ENCODE data around the gene MTMR11. TPM values are rescaled to one million over a fixed set of nuclear protein-coding genes. Genes with fewer than 3 reads are reported as not detected.
A peak's percentile ranks its signal among the peaks of the same experiment; 100 is the strongest.

Gene MTMR11
- total and polyA plus RNA-seq, 2 experiments from 2014 or later, result 2.4 to 3.6 TPM

DNA sequence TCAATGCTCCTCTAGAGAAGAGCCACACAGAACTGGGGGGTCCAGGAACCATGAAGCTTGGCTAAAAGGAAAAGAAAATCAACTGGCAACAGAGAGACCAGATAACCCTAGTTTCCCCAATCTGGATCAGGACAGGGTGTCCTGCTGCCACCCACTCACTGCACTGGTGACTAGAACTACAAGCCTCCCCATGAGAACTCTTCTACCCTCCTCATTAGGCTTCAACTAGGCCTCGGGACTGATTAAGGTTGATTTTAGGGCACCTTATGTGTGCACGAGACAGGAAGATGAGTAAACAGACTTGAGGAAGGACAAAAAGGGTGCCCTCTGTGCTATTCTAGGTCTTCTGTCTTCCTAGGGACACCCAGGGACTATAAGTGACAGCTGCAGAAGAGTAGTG, 6.8 kb downstream of the MTMR11 start (continued):
- TF ChIP-seq, protein P1, sequence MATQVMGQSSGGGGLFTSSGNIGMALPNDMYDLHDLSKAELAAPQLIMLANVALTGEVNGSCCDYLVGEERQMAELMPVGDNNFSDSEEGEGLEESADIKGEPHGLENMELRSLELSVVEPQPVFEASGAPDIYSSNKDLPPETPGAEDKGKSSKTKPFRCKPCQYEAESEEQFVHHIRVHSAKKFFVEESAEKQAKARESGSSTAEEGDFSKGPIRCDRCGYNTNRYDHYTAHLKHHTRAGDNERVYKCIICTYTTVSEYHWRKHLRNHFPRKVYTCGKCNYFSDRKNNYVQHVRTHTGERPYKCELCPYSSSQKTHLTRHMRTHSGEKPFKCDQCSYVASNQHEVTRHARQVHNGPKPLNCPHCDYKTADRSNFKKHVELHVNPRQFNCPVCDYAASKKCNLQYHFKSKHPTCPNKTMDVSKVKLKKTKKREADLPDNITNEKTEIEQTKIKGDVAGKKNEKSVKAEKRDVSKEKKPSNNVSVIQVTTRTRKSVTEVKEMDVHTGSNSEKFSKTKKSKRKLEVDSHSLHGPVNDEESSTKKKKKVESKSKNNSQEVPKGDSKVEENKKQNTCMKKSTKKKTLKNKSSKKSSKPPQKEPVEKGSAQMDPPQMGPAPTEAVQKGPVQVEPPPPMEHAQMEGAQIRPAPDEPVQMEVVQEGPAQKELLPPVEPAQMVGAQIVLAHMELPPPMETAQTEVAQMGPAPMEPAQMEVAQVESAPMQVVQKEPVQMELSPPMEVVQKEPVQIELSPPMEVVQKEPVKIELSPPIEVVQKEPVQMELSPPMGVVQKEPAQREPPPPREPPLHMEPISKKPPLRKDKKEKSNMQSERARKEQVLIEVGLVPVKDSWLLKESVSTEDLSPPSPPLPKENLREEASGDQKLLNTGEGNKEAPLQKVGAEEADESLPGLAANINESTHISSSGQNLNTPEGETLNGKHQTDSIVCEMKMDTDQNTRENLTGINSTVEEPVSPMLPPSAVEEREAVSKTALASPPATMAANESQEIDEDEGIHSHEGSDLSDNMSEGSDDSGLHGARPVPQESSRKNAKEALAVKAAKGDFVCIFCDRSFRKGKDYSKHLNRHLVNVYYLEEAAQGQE (IDR thresholded peaks at IDR 0.05; ENCODE audit: unreplicated experiment), result no peak
- TF ChIP-seq JUNB (IDR thresholded peaks at IDR 0.05; ENCODE audit: unreplicated experiment), result no peak

DNA sequence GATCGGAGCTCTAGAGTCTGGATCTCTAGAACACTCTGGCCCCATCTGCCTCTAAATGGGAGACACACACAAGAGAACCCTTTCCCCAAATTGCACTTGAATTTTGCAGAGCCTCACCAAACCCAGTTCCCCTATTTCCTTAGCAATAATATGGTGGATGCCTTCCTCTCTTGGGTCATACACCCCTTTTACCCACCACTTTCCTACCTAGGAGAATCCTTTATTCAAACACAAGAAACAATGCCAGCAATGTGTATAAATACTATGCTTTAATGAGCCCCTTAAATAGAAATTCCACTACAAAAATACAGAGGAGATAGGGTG, 8.3 kb downstream of the MTMR11 start:
- Mint-ChIP-seq H3K4me3 (peak overlapping the region; percentile 98), H3K4me1 (peaks cover 16% of the 10 kb centered on the region), H3K27me3 (ENCODE audit: insufficient read depth, low read depth, poor library complexity) (peaks cover 5% of the 10 kb centered on the region), H3K27ac (peak overlapping the region; percentile 95), H3K9me3 (no peaks in the 10 kb centered on the region), H3K36me3 (ENCODE audit: low read depth) (peaks cover 37% of the 10 kb centered on the region)
- ATAC-seq (no peak), DNase-seq (ENCODE audit: low spot score) (no peak)
- H3K27ac ChIP-seq (ENCODE audit: low read depth), result peak overlapping the region; percentile 100
- H3K27me3 ChIP-seq (ENCODE audit: insufficient read depth), result no peaks in the 10 kb centered on the region
- peaks cover 20% of the 10 kb centered on the region for H3K4me1 ChIP-seq (ENCODE audit: insufficient read depth)
- peak overlapping the region; percentile 75 for H3K4me3 ChIP-seq
- no peak overlapping the region for H2AFZ ChIP-seq
- peak overlapping the region; percentile 88 for H3K4me2 ChIP-seq
- peaks cover 32% of the 10 kb centered on the region for H3K79me2 ChIP-seq (replicated peaks; ENCODE audit: insufficient read depth)
- H3K36me3 ChIP-seq (ENCODE audit: insufficient read depth), result peaks cover 30% of the 10 kb centered on the region
- H3F3A ChIP-seq (replicated peaks; ENCODE audit: low read depth), result peaks cover 7% of the 10 kb centered on the region
- H3K9me2 ChIP-seq (ENCODE audit: insufficient read depth), result no peaks in the 10 kb centered on the region
- no peak for TF ChIP-seq ZNF331 (CRISPR knock-in tag; IDR thresholded peaks at IDR 0.05; ENCODE audit: low read depth)
- TF ChIP-seq, protein P2, sequence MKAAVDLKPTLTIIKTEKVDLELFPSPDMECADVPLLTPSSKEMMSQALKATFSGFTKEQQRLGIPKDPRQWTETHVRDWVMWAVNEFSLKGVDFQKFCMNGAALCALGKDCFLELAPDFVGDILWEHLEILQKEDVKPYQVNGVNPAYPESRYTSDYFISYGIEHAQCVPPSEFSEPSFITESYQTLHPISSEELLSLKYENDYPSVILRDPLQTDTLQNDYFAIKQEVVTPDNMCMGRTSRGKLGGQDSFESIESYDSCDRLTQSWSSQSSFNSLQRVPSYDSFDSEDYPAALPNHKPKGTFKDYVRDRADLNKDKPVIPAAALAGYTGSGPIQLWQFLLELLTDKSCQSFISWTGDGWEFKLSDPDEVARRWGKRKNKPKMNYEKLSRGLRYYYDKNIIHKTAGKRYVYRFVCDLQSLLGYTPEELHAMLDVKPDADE (IDR thresholded peaks at IDR 0.05), result no peak
- no peak for TF ChIP-seq POLR2AphosphoS5 (IDR thresholded peaks at IDR 0.05; ENCODE audit: low read depth)
- no peak for TF ChIP-seq ZNF114 (CRISPR knock-in tag; IDR thresholded peaks at IDR 0.05)
- no peak for TF ChIP-seq STAT1 (IDR thresholded peaks at IDR 0.05; ENCODE audit: unreplicated experiment)
- TF ChIP-seq, protein P3, sequence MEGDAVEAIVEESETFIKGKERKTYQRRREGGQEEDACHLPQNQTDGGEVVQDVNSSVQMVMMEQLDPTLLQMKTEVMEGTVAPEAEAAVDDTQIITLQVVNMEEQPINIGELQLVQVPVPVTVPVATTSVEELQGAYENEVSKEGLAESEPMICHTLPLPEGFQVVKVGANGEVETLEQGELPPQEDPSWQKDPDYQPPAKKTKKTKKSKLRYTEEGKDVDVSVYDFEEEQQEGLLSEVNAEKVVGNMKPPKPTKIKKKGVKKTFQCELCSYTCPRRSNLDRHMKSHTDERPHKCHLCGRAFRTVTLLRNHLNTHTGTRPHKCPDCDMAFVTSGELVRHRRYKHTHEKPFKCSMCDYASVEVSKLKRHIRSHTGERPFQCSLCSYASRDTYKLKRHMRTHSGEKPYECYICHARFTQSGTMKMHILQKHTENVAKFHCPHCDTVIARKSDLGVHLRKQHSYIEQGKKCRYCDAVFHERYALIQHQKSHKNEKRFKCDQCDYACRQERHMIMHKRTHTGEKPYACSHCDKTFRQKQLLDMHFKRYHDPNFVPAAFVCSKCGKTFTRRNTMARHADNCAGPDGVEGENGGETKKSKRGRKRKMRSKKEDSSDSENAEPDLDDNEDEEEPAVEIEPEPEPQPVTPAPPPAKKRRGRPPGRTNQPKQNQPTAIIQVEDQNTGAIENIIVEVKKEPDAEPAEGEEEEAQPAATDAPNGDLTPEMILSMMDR (conservative IDR thresholded peaks at IDR 0.05; ENCODE audit: low read depth in 2 of 2), result no peak
- no peak for TF ChIP-seq NANOG (IDR thresholded peaks at IDR 0.05; ENCODE audit: borderline replicate concordance)
- no peak for TF ChIP-seq EZH2 (IDR thresholded peaks at IDR 0.05; ENCODE audit: low read depth, unreplicated experiment)
- TF ChIP-seq, protein P4, sequence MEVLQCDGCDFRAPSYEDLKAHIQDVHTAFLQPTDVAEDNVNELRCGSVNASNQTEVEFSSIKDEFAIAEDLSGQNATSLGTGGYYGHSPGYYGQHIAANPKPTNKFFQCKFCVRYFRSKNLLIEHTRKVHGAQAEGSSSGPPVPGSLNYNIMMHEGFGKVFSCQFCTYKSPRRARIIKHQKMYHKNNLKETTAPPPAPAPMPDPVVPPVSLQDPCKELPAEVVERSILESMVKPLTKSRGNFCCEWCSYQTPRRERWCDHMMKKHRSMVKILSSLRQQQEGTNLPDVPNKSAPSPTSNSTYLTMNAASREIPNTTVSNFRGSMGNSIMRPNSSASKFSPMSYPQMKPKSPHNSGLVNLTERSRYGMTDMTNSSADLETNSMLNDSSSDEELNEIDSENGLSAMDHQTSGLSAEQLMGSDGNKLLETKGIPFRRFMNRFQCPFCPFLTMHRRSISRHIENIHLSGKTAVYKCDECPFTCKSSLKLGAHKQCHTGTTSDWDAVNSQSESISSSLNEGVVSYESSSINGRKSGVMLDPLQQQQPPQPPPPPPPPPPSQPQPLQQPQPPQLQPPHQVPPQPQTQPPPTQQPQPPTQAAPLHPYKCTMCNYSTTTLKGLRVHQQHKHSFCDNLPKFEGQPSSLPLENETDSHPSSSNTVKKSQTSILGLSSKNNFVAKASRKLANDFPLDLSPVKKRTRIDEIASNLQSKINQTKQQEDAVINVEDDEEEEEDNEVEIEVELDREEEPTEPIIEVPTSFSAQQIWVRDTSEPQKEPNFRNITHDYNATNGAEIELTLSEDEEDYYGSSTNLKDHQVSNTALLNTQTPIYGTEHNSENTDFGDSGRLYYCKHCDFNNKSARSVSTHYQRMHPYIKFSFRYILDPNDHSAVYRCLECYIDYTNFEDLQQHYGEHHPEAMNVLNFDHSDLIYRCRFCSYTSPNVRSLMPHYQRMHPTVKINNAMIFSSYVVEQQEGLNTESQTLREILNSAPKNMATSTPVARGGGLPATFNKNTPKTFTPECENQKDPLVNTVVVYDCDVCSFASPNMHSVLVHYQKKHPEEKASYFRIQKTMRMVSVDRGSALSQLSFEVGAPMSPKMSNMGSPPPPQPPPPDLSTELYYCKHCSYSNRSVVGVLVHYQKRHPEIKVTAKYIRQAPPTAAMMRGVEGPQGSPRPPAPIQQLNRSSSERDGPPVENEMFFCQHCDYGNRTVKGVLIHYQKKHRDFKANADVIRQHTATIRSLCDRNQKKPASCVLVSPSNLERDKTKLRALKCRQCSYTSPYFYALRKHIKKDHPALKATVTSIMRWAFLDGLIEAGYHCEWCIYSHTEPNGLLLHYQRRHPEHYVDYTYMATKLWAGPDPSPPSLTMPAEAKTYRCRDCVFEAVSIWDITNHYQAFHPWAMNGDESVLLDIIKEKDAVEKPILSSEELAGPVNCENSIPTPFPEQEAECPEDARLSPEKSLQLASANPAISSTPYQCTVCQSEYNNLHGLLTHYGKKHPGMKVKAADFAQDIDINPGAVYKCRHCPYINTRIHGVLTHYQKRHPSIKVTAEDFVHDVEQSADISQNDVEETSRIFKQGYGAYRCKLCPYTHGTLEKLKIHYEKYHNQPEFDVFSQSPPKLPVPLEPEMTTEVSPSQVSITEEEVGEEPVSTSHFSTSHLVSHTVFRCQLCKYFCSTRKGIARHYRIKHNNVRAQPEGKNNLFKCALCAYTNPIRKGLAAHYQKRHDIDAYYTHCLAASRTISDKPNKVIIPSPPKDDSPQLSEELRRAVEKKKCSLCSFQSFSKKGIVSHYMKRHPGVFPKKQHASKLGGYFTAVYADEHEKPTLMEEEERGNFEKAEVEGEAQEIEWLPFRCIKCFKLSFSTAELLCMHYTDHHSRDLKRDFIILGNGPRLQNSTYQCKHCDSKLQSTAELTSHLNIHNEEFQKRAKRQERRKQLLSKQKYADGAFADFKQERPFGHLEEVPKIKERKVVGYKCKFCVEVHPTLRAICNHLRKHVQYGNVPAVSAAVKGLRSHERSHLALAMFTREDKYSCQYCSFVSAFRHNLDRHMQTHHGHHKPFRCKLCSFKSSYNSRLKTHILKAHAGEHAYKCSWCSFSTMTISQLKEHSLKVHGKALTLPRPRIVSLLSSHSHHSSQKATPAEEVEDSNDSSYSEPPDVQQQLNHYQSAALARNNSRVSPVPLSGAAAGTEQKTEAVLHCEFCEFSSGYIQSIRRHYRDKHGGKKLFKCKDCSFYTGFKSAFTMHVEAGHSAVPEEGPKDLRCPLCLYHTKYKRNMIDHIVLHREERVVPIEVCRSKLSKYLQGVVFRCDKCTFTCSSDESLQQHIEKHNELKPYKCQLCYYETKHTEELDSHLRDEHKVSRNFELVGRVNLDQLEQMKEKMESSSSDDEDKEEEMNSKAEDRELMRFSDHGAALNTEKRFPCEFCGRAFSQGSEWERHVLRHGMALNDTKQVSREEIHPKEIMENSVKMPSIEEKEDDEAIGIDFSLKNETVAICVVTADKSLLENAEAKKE (CRISPR knock-in tag; IDR thresholded peaks at IDR 0.05), result no peak
- H4K20me1 ChIP-seq (replicated peaks; ENCODE audit: insufficient read depth), result peaks cover 12% of the 10 kb centered on the region

Measured in GM23338 (cell line).